ENCODE results near the gene PKP2. TPM values are rescaled to one million over a fixed set of nuclear protein-coding genes. Genes with fewer than 3 reads are reported as not detected.

PKP2 gene
- total RNA-seq, 4 donors from 2014 or later, result 3.9 to 24.8 (median 14.7) TPM

- TF ChIP-seq CTCF (IDR thresholded peaks at IDR 0.05), result no peak
- DNase-seq (ENCODE audit: low spot score), result no peak
- ATAC-seq (ENCODE audit: low FRiP score), result no peak
Observed at GRCh38 chr12:32765906-32766305, 130.7 kb downstream of the PKP2 start.

- ATAC-seq (ENCODE audit: low FRiP score) (no peak), DNase-seq (ENCODE audit: low spot score) (no peak)
- TF ChIP-seq CTCF (IDR thresholded peaks at IDR 0.05), result no peak
Observed at GRCh38 chr12:32761716-32762115, 134.9 kb downstream of the PKP2 start.

GRCh38 chr12:32757157-32757556, 139.4 kb downstream of the PKP2 start:
- ATAC-seq (ENCODE audit: low FRiP score) (no peak), DNase-seq (ENCODE audit: low spot score) (no peak)
- TF ChIP-seq CTCF (IDR thresholded peaks at IDR 0.05), result no peak

- no peak for DNase-seq (ENCODE audit: low spot score)
- ATAC-seq (ENCODE audit: low FRiP score), result no peak
- no peak for TF ChIP-seq CTCF (IDR thresholded peaks at IDR 0.05)
Observed at GRCh38 chr12:32756476-32757066, 140.0 kb downstream of the PKP2 start.

- DNase-seq (ENCODE audit: low spot score), result peak; percentile 76
- peak in 1 of 3 donors; percentile 44 for TF ChIP-seq CTCF (IDR thresholded peaks at IDR 0.05)
- peak; percentile 97 for ATAC-seq (ENCODE audit: low FRiP score)
Observed at GRCh38 chr12:32755654-32756475, 140.7 kb downstream of the PKP2 start, which contains the start of gene YARS2. YARS2 (minus strand) TSS chr12:32755897; CDS start chr12:32755874, 23 bp downstream.

- peak; percentile 72 for ATAC-seq (ENCODE audit: low FRiP score)
- DNase-seq (ENCODE audit: low spot score), result peak; percentile 27
- TF ChIP-seq CTCF (IDR thresholded peaks at IDR 0.05), result no peak
Observed at GRCh38 chr12:32755051-32755653, 141.4 kb downstream of the PKP2 start.
